Stimulated activated CD4-positive, alpha-beta T cell treated with anti-CD3 and anti-CD28 coated beads, Interleukin-1b, Interleukin-23, amount 100 ng/mL, for 48 hours (primary cell): ENCODE measurements around the gene KAZN.

ENCODE experiments used
- DNase-seq: peaks from one replicate; pipeline ENCODE4 v3.0.0-alpha.2; 2020

Gene KAZN

DNA sequence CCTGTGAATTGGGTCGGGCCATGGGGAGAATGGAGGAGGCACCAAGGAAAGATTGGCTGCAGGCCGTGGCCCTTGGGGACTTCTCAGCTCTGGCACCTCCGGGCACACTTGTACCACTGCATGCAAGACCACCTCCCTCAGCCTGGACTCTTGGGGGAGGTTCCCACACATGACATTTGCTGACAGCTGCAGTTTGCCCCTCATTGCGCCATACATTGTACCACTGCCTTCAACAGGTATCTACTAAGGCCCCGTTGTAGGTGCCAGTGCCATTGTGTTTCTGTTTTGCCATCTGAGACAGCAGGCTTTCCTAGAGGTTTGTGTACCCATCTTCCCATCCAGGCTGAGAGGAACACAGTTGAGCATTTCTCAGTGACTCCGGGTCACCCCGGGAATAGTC lies 395.7 kb downstream of the KAZN start:
- no peak for DNase-seq

DNA sequence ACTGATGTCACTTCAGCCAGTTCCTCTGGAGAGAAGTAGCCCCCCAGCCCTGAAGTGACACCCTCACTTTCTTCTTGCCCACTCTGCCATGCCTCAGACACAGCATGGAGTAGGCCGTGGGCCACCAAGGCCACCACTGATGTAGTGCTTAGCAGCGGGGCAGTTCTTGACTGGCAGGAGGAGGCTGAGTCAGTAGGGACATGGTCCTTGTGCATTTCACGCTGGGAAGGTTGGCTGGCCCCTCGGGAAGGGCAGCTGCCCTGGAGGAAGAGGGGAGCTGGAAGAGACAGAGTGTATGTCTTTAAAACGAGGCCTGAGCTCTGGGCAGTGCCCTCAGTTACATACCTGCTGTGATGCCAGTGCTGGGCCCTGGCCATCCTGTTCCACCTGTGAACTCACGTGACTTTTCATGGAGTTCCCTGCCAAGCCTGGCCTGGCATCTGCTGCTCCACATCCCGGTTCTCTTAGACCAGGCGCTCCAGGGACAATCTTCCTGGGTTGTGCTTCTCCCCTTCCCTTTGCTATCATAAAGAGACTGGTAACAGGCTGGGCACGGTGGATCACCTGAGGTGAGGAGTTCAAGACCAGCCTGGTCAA lies 396.5 kb downstream of the KAZN start:
- no peak for DNase-seq

DNA sequence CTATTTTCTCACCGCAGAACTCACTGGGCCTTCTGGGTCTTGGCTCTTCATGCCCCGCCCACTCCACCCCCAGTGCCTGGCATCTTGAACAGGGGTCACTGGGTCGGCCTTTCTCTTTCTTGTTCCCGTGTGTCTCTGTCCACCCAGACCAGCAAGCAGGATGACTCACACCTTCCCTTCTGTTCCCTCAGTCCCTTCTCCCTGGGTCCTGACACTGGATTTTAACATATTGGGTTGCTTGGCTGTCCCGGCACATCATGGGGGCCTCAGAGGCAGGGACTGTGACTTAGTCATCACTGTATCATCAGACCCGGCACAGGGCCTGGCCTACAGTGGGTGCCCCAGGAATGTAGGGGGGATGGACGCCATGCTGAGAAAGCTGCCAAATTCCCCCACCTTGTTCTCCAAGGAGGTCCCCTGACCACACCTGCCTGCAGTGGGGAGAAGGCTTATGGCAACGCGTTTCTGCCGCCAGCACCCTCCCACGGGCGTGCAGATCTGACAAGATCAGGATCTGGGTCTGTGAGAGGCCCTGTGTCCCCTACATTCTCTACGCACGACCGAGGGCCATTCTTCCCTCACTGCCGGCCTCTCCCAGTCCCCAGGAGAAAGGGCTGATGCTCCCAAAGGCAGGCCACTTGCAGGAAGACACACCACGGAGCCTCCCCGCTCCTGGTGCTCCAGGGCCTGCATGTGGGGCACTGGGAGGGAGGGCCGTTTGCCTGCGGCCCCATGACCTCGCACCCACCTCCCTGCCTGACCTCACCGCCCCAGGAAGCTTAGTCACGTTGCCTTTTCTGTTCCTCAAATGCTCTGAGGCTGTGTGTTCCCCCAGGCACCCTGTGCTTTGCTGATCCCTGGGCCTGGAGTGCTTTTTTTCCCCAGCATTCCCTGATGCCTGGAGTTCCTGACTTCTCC lies 397.9 kb downstream of the KAZN start:
- DNase-seq, result no peak

DNA sequence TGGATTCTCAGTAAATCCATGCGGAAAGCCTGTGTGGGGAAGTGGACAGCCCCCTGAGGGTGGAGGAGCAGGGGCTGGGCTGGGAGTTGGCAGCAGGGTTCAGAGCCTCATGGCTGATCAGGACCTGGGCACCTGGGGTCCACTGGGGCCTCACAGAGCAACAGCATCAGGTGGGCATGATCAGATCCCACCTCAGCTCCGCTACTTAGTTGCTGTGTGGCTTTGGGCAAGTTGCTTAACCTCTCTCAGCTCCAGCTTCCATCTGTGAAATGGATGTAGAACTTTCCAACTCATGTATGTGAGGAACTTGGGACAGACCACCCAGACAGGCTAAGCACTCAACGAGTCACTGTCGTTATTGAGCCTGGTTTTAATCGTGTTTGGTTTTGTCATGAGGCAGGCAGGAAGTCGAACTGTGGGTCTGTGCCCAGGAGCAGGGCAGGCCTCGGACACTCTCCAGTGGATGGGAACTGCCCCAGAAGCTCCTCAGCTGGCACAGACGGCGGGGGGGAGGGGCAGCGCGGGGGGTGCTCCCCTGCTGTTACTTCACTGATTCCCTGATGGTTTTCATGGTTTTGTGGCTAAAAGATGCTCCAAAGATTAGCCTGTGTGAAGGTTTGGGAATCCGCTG lies 399.3 kb downstream of the KAZN start:
- no peak for DNase-seq

DNA sequence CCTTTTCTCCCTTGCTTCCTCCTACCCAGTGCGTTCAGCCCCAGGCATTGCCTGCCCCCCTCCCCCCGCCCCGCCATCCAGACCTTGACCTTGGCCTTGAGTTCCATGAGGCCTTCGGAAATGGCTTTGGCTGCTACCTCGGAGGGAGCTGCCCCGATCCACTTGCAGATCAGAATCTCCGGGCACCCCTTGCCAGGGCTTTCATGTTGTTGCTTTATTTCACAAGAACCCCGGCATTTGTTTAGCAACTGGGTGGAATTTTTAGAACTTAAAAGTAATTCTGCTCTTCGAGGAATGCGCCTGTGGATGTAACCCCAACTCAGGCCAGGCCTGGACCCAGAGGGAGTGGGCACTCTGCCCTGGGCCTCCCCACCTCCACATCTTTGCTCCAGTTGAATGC lies 401.0 kb downstream of the KAZN start:
- no peak for DNase-seq

DNA sequence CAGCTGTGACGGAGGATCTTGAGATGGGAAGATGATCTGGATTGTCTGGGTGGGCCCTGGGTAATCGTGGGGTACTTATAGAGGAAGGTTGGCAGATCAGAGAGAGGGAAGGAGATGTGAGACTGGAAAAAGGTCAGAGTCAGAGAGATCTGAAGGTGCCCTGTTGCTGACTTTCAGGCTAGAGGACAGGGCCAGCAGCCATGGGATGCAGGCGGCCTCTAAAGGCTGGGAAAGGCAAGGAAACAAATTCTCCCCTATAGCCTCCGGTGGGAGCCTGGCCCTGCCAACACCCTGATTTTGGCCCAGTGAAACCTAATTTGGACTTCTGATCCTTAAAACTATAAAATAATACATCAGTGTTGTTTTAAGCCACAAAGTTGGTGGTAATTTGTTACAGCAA lies 401.5 kb downstream of the KAZN start:
- DNase-seq, result no peak

DNA sequence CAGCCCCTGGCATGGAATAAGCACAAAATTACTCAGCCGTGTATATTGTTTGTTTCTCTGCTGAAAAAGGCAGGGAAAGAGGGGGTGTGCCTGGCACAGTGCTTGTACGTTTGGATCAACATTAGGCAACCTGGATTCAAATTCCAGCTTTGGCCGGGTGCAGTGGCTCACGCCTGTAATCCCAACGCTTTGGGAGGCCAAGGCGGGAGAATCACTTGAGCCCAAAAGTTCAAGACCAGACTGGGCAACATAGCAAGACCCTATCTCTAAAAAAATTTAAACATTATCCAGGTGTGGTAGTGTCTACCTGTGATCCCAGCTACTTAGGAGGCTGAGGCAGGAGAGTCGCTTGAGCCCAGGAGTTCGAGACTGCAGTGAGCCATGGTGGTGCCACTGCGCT lies 402.2 kb downstream of the KAZN start:
- no peak for DNase-seq

DNA sequence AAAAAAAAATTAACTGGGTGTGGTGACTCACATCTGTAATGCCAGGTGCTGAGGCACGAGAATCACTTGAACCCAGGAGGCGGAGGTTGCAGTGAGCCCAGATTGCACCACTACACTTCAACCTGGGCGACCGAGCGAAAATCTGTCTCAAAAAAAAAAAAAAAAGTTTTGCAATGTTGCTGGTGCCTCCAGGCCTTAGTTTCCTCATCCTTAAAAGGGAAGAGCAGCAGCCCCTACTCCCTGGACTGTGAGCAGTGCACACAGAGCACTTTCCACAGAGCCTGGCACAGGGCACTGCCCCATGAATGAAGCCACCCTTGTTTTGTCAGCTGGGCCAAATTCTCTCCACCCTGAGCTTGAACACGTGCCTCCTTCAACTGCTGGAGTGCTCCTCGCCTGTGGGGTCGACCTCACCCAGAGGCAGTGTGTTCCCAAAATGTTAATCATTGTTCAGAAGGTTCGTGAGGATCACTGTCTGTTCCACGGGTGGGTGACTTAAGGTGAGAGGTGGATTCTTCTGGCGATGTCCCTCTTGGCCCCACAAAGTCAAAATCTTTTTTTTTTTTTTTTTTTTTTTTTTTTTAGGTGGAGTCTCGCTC lies 402.9 kb downstream of the KAZN start:
- DNase-seq, result no peak

DNA sequence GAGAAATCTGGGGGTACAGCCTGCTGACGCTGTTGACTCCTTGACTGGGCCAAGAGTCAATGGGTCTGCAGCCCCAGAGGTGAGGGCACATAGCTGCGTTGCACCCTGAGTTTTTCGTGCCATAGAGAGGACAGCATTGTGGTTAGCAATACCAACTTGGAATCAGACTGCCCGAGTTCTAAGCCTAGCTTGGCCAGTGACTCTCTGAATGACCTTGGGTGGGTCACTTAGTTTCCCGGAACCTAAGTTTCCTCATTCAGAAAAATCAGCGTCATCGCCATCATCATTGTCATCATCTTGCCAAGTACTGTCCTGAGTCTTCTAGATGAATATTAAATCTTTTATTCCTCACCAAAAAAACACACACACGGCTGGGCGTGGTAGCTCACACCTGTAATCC lies 403.8 kb downstream of the KAZN start:
- no peak for DNase-seq

DNA sequence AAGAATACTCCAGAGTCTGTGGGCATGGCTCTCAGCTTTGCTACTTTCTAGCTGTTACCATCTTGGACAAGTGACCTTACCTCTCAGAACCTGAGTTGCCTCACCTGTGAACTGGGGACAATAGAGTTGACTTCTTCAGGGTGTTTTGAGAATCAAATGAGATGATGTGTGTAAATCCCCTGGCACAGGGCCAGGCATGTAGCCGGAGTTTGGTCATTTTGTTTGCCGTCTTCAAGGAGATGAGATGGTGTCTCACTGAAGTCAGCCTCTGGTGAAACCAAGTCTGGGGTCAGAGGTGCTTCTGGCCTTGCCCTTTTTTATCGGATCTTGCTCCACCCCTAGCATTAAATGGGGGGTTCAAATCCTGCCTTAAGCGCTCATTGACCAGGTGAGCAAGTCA lies 405.9 kb downstream of the KAZN start:
- DNase-seq, result no peak

DNA sequence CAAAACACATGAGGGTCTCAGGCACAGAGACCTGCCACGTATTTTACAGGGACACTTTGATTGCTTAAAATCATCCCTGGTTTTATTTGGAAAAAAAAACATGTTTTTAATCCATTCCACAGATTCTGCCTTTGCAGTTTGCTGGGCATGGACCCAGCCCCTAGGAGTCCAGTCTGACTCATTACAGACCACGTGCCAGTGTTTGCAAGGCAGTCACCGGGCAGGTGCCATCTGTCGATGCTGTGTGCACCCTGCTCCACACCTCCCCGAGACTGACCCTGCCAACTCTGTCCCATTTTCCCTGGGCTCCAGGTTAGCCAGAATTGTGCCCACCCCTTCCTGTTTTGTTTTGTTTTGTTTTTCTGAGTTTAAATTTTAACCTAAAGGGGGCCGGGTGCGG lies 406.6 kb downstream of the KAZN start:
- no peak for DNase-seq

DNA sequence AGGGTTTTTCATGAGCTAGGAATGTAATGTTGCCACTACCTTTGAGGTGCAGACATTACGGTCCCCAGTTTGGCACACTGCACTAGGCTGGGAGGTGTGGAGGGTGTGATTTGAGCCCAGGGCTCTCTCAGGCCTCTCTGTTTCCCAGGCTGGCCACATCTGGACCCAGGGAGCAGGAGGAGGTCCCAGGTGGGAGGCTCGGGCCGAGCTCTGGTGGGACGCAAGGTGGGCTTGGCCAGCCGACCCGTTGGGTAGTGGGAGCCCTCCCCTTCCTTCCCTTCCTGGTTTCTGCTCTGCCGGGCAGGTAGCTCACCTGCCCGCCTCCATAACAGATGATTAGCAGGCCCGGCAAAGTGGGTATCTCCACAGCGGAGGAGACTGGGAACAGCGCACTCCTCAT lies 408.9 kb downstream of the KAZN start:
- no peak for DNase-seq

DNA sequence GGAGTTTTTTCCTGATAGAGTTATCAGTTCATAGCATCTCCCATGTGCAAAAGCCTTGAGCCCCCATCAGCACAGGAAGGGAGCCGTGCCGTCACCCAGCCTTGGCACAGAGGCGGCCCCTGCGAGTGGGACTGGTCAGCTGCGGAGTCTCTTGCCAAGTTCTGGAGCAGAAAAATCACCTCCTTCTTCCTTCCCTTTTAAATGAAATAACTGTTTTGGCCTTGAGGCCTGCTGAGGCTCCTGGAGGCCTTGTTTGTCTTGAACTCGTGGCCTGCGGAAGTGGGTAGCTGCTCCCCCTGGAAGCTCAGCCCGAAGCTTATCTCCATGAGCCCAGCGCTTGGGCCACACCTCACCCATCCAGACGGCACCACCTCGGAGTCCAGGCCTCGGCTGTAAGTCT lies 409.4 kb downstream of the KAZN start:
- no peak for DNase-seq

DNA sequence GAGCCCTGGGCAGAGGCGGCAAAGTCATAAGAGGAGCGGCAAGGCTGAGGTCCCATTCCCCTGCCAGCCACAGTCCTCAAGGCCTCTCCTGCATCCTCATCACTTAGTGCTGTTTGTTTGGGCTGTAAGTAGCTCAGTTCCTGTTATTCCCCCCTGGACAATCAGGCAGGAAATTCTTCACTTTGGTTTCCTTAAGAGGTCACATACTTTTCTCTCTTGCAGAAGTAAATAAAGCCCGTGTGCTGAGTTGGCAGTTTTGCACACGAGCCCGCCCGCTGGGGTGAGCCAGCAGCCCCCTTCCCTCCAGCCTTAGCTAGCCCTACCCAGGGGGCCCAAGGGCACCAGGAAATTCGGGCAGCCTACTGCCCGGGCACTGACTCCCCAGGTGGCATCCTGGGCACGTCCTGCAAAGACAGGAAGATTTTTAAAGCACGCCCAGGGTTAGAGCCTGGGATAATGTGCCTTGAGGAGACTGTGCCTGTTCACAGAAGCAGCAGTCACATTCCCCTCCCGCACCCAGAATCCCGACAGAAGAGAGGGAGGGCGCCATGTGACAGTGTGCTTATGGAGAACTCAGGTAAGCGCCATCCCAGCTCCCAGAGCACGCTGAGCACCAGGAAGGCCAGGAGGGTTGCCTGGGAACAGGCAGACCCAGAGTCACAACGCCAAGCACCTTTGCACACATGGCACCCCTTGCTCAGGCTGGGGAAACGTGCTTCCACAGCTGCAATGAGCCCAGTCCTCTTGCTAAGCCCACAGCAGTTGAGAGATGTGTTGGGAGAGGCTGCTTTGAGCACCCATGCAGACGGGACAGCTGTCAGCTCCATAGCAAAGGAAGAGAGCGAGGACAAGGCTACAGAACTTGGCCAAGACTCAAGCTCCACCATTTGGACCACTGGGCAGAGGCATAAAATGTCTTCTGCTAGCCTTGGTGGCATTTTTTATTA lies 410.6 kb downstream of the KAZN start:
- no peak for DNase-seq

DNA sequence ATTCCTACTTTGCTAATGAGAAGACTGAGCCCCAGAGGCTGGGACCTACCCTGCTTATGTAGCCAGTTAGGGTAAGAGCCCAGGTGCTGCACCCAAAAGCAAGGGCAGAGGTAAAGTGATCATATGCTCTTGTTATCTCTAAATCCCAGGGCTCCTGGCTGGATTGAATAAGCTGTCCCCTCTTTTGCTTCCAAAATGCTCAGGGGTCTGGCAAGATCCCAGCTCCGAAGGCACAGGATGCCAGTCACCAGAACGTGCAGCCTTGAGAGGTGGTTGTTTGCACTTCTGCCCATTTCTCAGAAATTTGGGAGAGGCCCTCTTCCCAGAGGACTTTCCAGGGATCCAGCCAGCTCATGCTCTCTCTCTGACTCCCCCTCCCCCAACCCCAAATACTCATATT lies 412.7 kb downstream of the KAZN start:
- DNase-seq, result no peak

DNA sequence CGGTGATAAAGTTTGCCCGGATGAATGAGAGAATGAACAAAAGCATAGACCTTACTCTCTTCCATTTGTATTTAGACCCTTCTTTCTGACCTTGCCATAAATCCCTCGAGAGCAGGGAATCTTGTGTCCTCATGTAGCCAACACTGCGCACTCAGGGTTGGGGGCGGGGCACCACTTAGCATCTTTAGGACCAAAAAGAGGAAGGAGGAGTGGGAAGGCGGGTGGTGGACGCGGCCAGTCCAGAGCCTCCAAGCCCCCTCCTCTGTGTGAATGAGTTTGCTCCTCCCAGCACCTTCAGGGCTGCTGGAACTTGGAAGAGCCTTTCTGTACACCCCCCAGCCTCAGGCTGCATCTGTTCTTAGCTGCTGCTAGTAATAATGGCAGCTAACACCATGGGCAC lies 413.2 kb downstream of the KAZN start:
- DNase-seq, result no peak

DNA sequence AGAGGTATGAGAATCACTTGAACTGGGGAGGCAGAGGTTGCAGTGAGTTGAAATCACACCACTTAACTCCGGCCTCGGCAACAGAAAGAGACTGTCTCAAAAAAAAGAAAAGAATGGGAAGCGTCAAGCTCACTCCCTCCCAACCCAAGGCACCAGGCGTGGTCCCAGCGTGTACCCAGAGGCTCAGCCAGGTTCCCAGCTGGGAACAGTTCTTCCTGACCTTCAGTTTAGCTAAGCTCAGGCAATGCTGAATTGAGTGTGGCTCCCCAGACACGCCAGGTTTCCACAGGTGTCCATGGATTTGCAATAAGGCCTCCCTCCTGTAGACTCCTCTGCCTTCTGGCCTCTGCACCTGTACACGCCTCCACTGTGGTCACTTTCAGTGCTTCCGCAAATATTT lies 414.3 kb downstream of the KAZN start:
- no peak for DNase-seq

DNA sequence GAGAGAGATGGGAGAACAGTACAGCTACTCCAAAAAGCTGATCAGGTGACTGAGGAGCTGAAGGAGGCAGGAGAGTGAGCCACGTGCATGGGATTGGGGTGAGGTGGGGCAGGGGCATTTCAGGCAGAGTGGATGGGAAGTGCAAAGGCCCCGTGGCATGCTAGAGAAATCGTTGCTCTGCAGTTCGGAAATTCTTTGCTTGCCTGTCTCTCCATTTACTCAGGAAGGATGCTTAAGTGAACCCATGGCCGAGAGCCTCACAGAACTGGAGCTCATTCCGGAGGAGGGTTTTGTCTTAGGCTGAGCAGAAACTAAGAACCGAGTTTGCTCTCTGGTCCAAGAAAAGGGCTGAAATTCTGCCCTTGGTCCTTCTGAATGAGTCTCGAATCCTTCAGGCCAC lies 415.3 kb downstream of the KAZN start:
- no peak for DNase-seq

DNA sequence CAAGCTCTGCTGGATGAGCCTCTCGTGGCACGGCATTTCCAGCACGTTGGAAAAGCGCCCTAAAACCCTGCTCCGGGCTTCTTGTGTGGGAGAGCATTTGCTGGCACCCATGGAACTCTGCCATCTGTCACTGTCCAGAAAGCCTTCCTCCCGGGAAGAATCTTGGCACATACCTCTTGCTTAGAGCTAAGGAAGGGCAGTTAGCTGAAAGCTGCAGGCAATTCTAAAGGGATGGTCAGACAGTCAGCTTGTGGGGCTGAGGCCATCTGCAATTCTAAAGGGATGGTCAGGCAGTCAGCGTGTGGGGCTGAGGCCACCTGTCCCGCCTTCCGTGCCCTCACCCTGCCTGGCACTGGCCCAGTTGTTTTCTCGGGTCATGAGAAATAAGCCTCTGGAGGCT lies 416.0 kb downstream of the KAZN start:
- DNase-seq, result no peak

DNA sequence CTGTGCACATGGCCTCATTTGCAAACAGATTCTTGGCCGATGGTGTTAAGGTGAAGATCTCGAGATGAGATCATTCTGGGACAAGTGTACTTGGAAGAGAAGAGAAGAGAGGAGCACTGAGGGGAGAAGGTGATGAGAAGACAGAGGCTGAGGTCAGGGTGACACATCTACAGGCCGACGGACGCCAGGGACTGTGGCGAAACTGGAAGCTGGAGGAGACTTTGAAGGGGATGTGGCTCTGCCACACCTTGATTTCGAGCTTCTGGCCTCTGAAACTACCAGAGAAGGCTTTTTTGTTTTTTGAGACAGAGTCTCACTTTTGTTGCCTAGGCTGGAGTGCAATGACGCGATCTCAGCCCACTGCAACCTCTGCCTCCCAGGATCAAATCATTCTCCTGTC lies 417.5 kb downstream of the KAZN start:
- DNase-seq, result no peak

DNA sequence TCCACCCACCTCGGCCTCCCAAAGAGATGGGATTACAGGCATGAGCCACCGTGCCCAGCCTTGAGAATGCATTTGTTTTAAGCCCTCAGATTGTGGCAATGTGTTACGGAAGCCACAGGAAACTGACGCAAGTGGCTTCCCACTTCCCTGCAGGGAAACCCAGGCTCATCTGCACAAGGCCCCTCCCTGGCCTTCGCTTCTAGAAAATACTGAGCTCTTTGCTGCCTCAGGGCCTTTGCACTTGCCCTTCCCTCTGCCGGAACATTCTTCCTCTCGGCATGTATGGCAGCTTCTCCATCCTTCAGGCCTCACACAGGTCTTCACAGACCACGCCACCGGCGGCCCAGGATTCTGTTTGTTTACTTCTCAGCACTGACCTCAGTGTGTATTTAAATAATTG lies 418.0 kb downstream of the KAZN start:
- no peak for DNase-seq

DNA sequence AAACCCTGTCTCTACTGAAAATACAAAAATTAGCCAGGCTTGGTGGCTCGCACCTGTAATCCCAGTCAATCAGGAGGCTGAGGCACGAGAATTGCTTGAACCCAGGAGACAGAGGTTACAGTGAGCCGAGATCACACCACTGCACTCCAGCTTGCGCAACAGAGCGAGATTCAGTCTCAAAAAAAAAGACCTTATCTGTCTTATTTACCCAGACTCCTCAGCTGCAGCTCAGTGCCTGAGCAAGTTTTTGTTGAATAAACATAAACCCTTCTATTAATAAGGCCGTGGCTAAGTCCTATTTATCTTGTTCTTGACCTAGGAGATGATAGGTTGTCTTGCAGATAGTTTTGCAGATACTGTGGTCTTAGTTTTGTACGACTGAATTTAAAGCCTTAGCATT lies 418.6 kb downstream of the KAZN start:
- no peak for DNase-seq

DNA sequence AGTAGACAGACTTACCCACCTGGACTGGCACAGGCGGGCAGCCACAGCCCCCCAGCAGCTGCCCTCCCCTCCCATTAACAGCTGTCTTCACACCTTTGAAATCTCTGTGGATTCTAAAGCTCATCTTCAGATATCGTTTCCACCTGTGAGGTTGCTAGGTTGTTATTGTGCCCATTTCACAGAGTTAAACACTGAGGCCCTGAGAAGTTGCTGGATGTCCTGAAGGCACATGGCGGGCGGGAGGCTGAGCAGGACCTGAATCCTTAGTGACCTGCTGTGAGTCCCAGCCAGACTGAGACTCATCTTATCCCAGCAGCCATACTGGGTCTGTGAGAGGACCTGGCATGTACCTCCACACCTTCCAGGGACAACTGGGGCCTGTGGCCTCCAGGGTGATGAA lies 420.3 kb downstream of the KAZN start:
- DNase-seq, result no peak
